A549 (cell line): ENCODE results near the gene WNT9A. TPM values are rescaled to one million over a fixed set of nuclear protein-coding genes. Genes with fewer than 3 reads are reported as not detected.
"Not testable (repeated sequence)": the region's sequence is repeated elsewhere in the genome, so short reads cannot be mapped to it uniquely, and the experiment has no call there.

Source experiments
- ATAC-seq, 2 experiments: fragments of 200-7000 bp in 1 of 2; fragments of >200 bp in 1 of 2; cut with Nextera tagmentation in 1 of 2; cut with Tn5 transposase in 1 of 2; 3 replicates each; pipeline versions ENCODE4 v1.8.0 to v1.9.1; 2018 to 2020; ENCODE audit warnings: mild to moderate bottlenecking in 1 of 2, moderate library complexity in 1 of 2
- CTCF ChIA-PET: fragments of 300-600 bp; sonication (Branson Sonifier 250); formaldehyde crosslinking; extraction: SDS; loops from one replicate; lab custom pipeline; 2021; ENCODE audit warnings: antibody characterized with exemption, inconsistent platforms; lab: Yijun Ruan, JAX
- POLR2A ChIA-PET: fragments of 350-600 bp; formaldehyde crosslinking; extraction: SDS; loops from one replicate; lab custom pipeline; 2021; ENCODE audit warnings: antibody characterized with exemption, inconsistent platforms; lab: Yijun Ruan, JAX
- DNase-seq, 2 experiments: peaks; one replicate each; pipeline versions ENCODE4 v3.0.0 to v3.0.0-alpha.2; 2011 to 2016; ENCODE audit warnings: low read depth in 1 of 2, low spot score in 1 of 2
- FAIRE-seq: peaks from 2 replicates; lab custom pipeline; 2011; peaks lifted over from hg19 to GRCh38; lab: Jason Lieb, UNC
- H3K27ac ChIP-seq, 2 experiments: fragments of >200 bp; sonication (Bioruptor Twin); formaldehyde crosslinking; 3 replicates each; pipeline ENCODE4 v1.5.1; 2016 to 2017
- H3K4me1 ChIP-seq: fragments of >200 bp; sonication (Bioruptor Twin); formaldehyde crosslinking; 3 replicates; pipeline ENCODE4 v1.6.1; 2016
- H3K4me2 ChIP-seq: fragments of >200 bp; sonication (Bioruptor Twin); formaldehyde crosslinking; 3 replicates; pipeline ENCODE4 v1.6.1; 2016
- H3K4me3 ChIP-seq: fragments of >200 bp; sonication (Bioruptor Twin); formaldehyde crosslinking; 3 replicates; pipeline ENCODE4 v1.5.1; 2016
- H3K9me3 ChIP-seq: fragments of >200 bp; sonication (Bioruptor Twin); formaldehyde crosslinking; 3 replicates; pipeline ENCODE4 v1.6.1; 2016
- CEBPB ChIP-seq, 2 experiments: fragments of >200 bp in 1 of 2; sonication (Bioruptor Twin) in 1 of 2; formaldehyde crosslinking in 1 of 2; IDR thresholded peaks; 2 replicates each; pipeline ENCODE4 v1.6.1; 2012 to 2016
- CTCF ChIP-seq: fragments of >200 bp; sonication (Bioruptor Twin); formaldehyde crosslinking; IDR thresholded peaks from 3 replicates; pipeline ENCODE4 v1.5.1; 2016
- HEYL ChIP-seq: fragments of 250-450 bp; sonication (Bioruptor Pico); IDR thresholded peaks from 2 replicates; pipeline ENCODE4 v1.8.0; 2021; ENCODE audit warnings: mild to moderate bottlenecking, moderate library complexity
- JUNB ChIP-seq: fragments of >200 bp; sonication (Bioruptor Twin); formaldehyde crosslinking; IDR thresholded peaks from 2 replicates; pipeline ENCODE4 v1.6.1; 2016
- MAX ChIP-seq: IDR thresholded peaks from 2 replicates; pipeline ENCODE4 v1.6.1; 2012
- NPAS2 ChIP-seq: fragments of 250-450 bp; sonication (Bioruptor Pico); IDR thresholded peaks from 2 replicates; pipeline ENCODE4 v1.8.0; 2022; ENCODE audit warnings: mild to moderate bottlenecking, moderate library complexity, borderline replicate concordance
- RNF2 ChIP-seq: fragments of 200-600 bp; sonication (generic); IDR thresholded peaks from 2 replicates; pipeline ENCODE4 v1.6.1; 2016; ENCODE audit warnings: low read depth, mild to moderate bottlenecking, antibody characterized with exemption, moderate library complexity, borderline replicate concordance
- SMC3 ChIP-seq: fragments of >200 bp; sonication (Bioruptor Twin); formaldehyde crosslinking; IDR thresholded peaks from 3 replicates; pipeline ENCODE4 v1.6.1; 2018; ENCODE audit warnings: inconsistent platforms
- ZC3H11A ChIP-seq: fragments of 450-650 bp; IDR thresholded peaks from 2 replicates; pipeline ENCODE4 v1.6.1; 2014; ENCODE audit warnings: antibody characterized with exemption, mild to moderate bottlenecking
- ZSCAN20 ChIP-seq: fragments of 250-450 bp; sonication (Bioruptor Pico); IDR thresholded peaks from 2 replicates; pipeline ENCODE4 v1.8.0; 2022; ENCODE audit warnings: mild to moderate bottlenecking, moderate library complexity
- WGBS: methylation state at CpG from one replicate; pipeline ENCODE4 v1.1.6; 2017; ENCODE audit errors: missing lambda C conversion rate; 5-methylcytosine and 5-hydroxymethylcytosine counted together
- polyA plus RNA-seq, 4 experiments: library from polyadenylated mRNA; depleted of rRNA in 3 of 4; stranded (reverse); fragments of >200 nt; fragmentation: RNase III in 1 of 4; extraction: RNeasy Plus Mini Kit Qiagen cat#74134 plus additional on column Dnase treatment in 1 of 4; gene quantifications; 2 replicates in 3 of 4; 3 replicates in 1 of 4; pipeline ENCODE4 v1.2.3, GENCODE V29; 2011 to 2017
- TF ChIP-seq, protein P1 (sequence below): fragments of 450-650 bp; IDR thresholded peaks from 2 replicates; pipeline ENCODE4 v1.6.1; 2014; ENCODE audit warnings: antibody characterized with exemption
- TF ChIP-seq, protein P2 (sequence below): fragments of 250-450 bp; sonication (Bioruptor Pico); IDR thresholded peaks from 2 replicates; pipeline ENCODE4 v1.5.0; 2021; ENCODE audit warnings: mild to moderate bottlenecking, moderate library complexity, borderline replicate concordance

The WNT9A gene
- polyA plus RNA-seq, 2 of the 4 experiments (the other 2 are of a cell fraction): 0.75 to 1.2 TPM

- TF ChIP-seq CEBPB (IDR thresholded peaks at IDR 0.05): no peak
- no peak for TF ChIP-seq NPAS2 (CRISPR knock-in tag)
- TF ChIP-seq, protein P1, sequence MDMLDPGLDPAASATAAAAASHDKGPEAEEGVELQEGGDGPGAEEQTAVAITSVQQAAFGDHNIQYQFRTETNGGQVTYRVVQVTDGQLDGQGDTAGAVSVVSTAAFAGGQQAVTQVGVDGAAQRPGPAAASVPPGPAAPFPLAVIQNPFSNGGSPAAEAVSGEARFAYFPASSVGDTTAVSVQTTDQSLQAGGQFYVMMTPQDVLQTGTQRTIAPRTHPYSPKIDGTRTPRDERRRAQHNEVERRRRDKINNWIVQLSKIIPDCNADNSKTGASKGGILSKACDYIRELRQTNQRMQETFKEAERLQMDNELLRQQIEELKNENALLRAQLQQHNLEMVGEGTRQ: no peak
- TF ChIP-seq SMC3: no peak
- TF ChIP-seq ZC3H11A: no peak
- TF ChIP-seq JUNB: no peak
These were observed 64.6 kb downstream of the WNT9A start (continued) for GRCh38 chr1:227883073-227883520.

DNA sequence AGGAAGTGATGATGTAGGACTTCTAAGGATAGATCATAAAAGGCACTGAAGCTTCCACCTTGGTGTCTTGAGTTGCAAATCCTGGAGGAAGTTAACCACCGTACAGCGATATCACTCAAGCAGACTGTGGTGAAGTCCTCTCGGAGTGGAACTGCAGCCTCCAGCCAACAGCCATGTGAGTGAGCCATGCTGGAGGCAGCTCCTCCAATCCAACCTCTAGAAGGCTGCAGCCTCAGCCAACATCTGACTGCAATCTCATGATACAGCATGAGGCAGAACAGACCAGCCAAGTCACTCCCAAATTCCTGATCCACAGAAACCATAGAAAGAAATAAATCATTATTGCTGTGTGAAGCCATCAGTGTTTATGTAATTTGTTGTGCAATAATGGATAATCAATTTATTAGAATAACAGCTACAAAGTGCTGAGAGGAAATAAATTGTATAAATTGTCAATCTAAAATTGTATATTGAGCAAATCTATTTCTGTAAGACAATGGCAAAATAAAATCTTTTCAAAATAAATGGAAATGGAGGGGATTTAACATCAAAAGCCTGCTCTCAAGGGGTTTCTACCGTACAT, 67.3 kb downstream of the WNT9A start:
- ATAC-seq (no peak), FAIRE-seq (no peak), DNase-seq (no peak)
- H3K27ac ChIP-seq: no peak overlapping the region
- WGBS: 58% methylated on average over 4 of the region's 4 CpGs
- no peaks in the 10 kb centered on the region for H3K9me3 ChIP-seq
- H3K4me1 ChIP-seq: peaks cover 2% of the 10 kb centered on the region
- H3K4me2 ChIP-seq: no peak overlapping the region
- POLR2A ChIA-PET: no interaction called here
- CTCF ChIA-PET: no interaction called here
- H3K4me3 ChIP-seq: no peak overlapping the region
- TF ChIP-seq RNF2: no peak
- no peak for TF ChIP-seq CTCF
- no peak for TF ChIP-seq HEYL (CRISPR knock-in tag)
- TF ChIP-seq ZSCAN20 (CRISPR knock-in tag): no peak
- TF ChIP-seq, all 56 proteins: peak for 0

GRCh38 chr1:227877810-227878209, 69.9 kb downstream of the WNT9A start:
- H3K9me3 ChIP-seq, ATAC-seq, H3K4me3 ChIP-seq, FAIRE-seq, POLR2A ChIA-PET, CTCF ChIA-PET, H3K4me2 ChIP-seq, DNase-seq, H3K4me1 ChIP-seq, H3K27ac ChIP-seq: not testable (repeated sequence)
- 3% methylated on average over 3 of the region's 3 CpGs for WGBS

- 4% methylated on average over 5 of the region's 5 CpGs for WGBS
- not testable (repeated sequence) for DNase-seq, ATAC-seq
These were observed 75.8 kb downstream of the WNT9A start for GRCh38 chr1:227871892-227872291.

GRCh38 chr1:227870366-227870765, 77.4 kb downstream of the WNT9A start:
- ChIA-PET CTCF (no interaction called here), POLR2A (no interaction called here)
- FAIRE-seq: no peak
- Histone ChIP-seq H3K9me3 (peaks cover 2% of the 10 kb centered on the region; the same call in 2 of the 3 replicates), H3K27ac (no peak overlapping the region), H3K4me1 (no peaks in the 10 kb centered on the region), H3K4me3 (no peak overlapping the region), H3K4me2 (no peak overlapping the region)
- DNase-seq: no peak
- no peak for ATAC-seq
- TF ChIP-seq, protein P2, sequence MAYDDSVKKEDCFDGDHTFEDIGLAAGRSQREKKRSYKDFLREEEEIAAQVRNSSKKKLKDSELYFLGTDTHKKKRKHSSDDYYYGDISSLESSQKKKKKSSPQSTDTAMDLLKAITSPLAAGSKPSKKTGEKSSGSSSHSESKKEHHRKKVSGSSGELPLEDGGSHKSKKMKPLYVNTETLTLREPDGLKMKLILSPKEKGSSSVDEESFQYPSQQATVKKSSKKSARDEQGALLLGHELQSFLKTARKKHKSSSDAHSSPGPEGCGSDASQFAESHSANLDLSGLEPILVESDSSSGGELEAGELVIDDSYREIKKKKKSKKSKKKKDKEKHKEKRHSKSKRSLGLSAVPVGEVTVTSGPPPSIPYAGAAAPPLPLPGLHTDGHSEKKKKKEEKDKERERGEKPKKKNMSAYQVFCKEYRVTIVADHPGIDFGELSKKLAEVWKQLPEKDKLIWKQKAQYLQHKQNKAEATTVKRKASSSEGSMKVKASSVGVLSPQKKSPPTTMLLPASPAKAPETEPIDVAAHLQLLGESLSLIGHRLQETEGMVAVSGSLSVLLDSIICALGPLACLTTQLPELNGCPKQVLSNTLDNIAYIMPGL (CRISPR knock-in tag): no peak
- no peak for TF ChIP-seq MAX
- 29% methylated on average over 3 of the region's 3 CpGs for WGBS

More at GRCh38 chr1:227871892-227872291, 75.8 kb downstream of the WNT9A start:
- H3K4me2 ChIP-seq, H3K9me3 ChIP-seq, FAIRE-seq, H3K4me3 ChIP-seq, H3K27ac ChIP-seq, POLR2A ChIA-PET, H3K4me1 ChIP-seq: not testable (repeated sequence)
- CTCF ChIA-PET: interaction anchor here (0.6 kb wide), 1 partner anchor 82 kb away, joined by 3 read pairs; no protein-coding TSS in a partner anchor
